GM12878 (cell line): Measurements from ENCODE around the gene CIB2. TPM values are rescaled to one million over a fixed set of nuclear protein-coding genes. Genes with fewer than 3 reads are reported as not detected.

Experiments
- BCL3 ChIP-seq: IDR thresholded peaks from 2 replicates; pipeline ENCODE4 v1.6.1; 2011; ENCODE audit warnings: borderline replicate concordance, low read depth, mild to moderate bottlenecking, moderate library complexity, low read length; ENCODE audit not compliant: insufficient read depth, poor library complexity, severe bottlenecking
- CBFB ChIP-seq: IDR thresholded peaks from 2 replicates; pipeline ENCODE4 v1.6.1; 2016; ENCODE audit warnings: antibody characterized with exemption, low read depth
- CHD2 ChIP-seq: IDR thresholded peaks from 2 replicates; pipeline ENCODE4 v1.6.1; 2011; ENCODE audit warnings: low read depth, low read length, improper control_type of control experiment, borderline replicate concordance
- DPF2 ChIP-seq: fragments of 450-650 bp; IDR thresholded peaks from 2 replicates; pipeline ENCODE4 v1.6.1; 2017; ENCODE audit warnings: mild to moderate bottlenecking
- E2F8 ChIP-seq: fragments of 450-650 bp; IDR thresholded peaks from 2 replicates; pipeline ENCODE4 v1.6.1; 2018; ENCODE audit warnings: mild to moderate bottlenecking, low read depth, moderate library complexity; ENCODE audit not compliant: partially characterized antibody
- JUNB ChIP-seq: IDR thresholded peaks from 2 replicates; pipeline ENCODE4 v1.6.1; 2016; ENCODE audit warnings: antibody characterized with exemption, mild to moderate bottlenecking
- MXI1 ChIP-seq: fragments of 150-350 bp; IDR thresholded peaks from 2 replicates; pipeline ENCODE4 v1.6.1; 2011; ENCODE audit warnings: low read depth, mild to moderate bottlenecking, inconsistent platforms, low read length, improper control_type of control experiment
- TBL1XR1 ChIP-seq: IDR thresholded peaks from 2 replicates; pipeline ENCODE4 v1.6.1; 2012; ENCODE audit warnings: low read depth, low read length, improper control_type of control experiment
- USF1 ChIP-seq: IDR thresholded peaks from 2 replicates; pipeline ENCODE4 v1.6.1; 2011; ENCODE audit warnings: borderline replicate concordance, low read depth, mild to moderate bottlenecking, moderate library complexity, mixed read lengths, low read length; ENCODE audit not compliant: insufficient read depth; ENCODE audit errors: extremely low read length
- ZBTB4 ChIP-seq: fragments of 450-650 bp; formaldehyde crosslinking; IDR thresholded peaks from 2 replicates; pipeline ENCODE4 v1.4.0; 2022; ENCODE audit warnings: mild to moderate bottlenecking, moderate library complexity
- polyA plus RNA-seq, 11 experiments: library from polyadenylated mRNA; depleted of rRNA in 4 of 11; unstranded in 6 of 11; stranded (reverse) in 5 of 11; fragments of >200 nt; fragmentation: Nextera tagmentation in 4 of 11; fragmentation: Illumina TruSeq in 1 of 11; extraction: Ambion mirVana in 4 of 11; extraction: Trizol in 1 of 11; gene quantifications; 1 replicate in 1 of 11; 2 replicates in 10 of 11; pipeline versions ENCODE4 v1.2.1 to v1.2.3, GENCODE V29; 2011 to 2016; ENCODE audit warnings: inconsistent platforms in 2 of 11, missing spikeins in 2 of 11, low read depth in 1 of 11
- total RNA-seq, 4 experiments: library from RNA; depleted of rRNA in 3 of 4; stranded (reverse); fragments of >200 nt in 3 of 4; fragmentation: Illumina TruSeq in 1 of 4; extraction: Trizol in 1 of 4; gene quantifications; 2 replicates each; pipeline versions ENCODE4 v1.2.1 to v1.2.3, GENCODE V29; 2013 to 2021

The CIB2 gene
- total and polyA plus RNA-seq, 10 of the 15 experiments (the other 5 are each of a cell fraction or from before 2014, with no cell fraction given) = 0.56 to 12.1 (median 7.1) TPM

DNA sequence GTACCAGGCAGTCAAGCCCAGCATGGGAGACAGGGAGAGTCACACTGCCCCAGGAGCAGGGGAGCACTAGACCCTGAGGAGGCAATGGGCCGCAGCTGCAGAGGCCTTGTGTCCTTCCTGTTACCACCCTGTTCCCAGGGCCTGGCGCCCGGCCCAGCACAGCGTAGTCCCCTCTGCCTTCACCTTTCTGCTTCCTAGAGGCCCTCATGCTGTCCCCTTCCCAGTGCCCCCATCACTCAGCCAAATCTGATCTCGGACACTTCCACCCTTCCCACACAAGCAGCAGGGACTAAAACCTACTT lies 46.8 kb downstream of the CIB2 start (continued):
- TF ChIP-seq BCL3 (no peak), DPF2 (no peak), ZBTB4 (CRISPR knock-in tag) (no peak), CBFB (no peak), TBL1XR1 (no peak), JUNB (no peak), MXI1 (no peak), USF1 (no peak), E2F8 (no peak), CHD2 (no peak)
